GM18951 (cell line): ENCODE measurements around the gene IL34.
"Not testable (repeated sequence)": the region's sequence is repeated elsewhere in the genome, so short reads cannot be mapped to it uniquely, and the experiment has no call there.

ENCODE experiments used
- POLR2A ChIP-seq: IDR thresholded peaks from 4 replicates; pipeline ENCODE4 v1.6.1; 2011; ENCODE audit warnings: mild to moderate bottlenecking; ENCODE audit not compliant: insufficient read length, insufficient read depth; ENCODE audit errors: extremely low read depth
- in situ Hi-C: fragments of 300-500 bp; cut with MboI; formaldehyde crosslinking; loops from one replicate; pipeline ENCODE4 v1.12.0; 2022; ENCODE audit warnings: low sequenced_read_pairs, mixed read lengths, inconsistent platforms; ENCODE audit not compliant: unreplicated experiment

The IL34 gene

GRCh38 chr16:70611785-70612303 lies 34.5 kb upstream of the IL34 start:
- in situ Hi-C loops = no loop called here
- no peak for TF ChIP-seq POLR2A

GRCh38 chr16:70612931-70613330 lies 33.4 kb upstream of the IL34 start:
- no peak for TF ChIP-seq POLR2A
- in situ Hi-C loops = no loop called here

GRCh38 chr16:70614208-70614951 lies 32.0 kb upstream of the IL34 start:
- TF ChIP-seq POLR2A = no peak
- in situ Hi-C loops = no loop called here

GRCh38 chr16:70615945-70616344 lies 30.4 kb upstream of the IL34 start:
- no peak for TF ChIP-seq POLR2A
- in situ Hi-C loops = no loop called here

GRCh38 chr16:70621864-70622263 lies 24.5 kb upstream of the IL34 start:
- in situ Hi-C loops = not testable (repeated sequence)

GRCh38 chr16:70627696-70628095 lies 18.7 kb upstream of the IL34 start:
- no peak for TF ChIP-seq POLR2A
- in situ Hi-C loops = loop anchor here (25.0 kb wide), 1 partner anchor 465 kb away; the partner anchor contains the start of gene CLEC18C

- in situ Hi-C loops = loop anchor here (25.0 kb wide), 1 partner anchor 469 kb away; the partner anchor contains the start of gene CLEC18C
- no peak for TF ChIP-seq POLR2A
Measured at GRCh38 chr16:70630960-70631745, 15.2 kb upstream of the IL34 start.

- TF ChIP-seq POLR2A = no peak
- in situ Hi-C loops = loop anchor here (25.0 kb wide), 1 partner anchor 470 kb away; the partner anchor contains the start of gene CLEC18C
Measured at GRCh38 chr16:70632273-70632672, 14.1 kb upstream of the IL34 start.

- in situ Hi-C loops = loop anchor here (25.0 kb wide), 1 partner anchor 471 kb away; the partner anchor contains the start of gene CLEC18C
Measured at GRCh38 chr16:70633617-70634016, 12.7 kb upstream of the IL34 start.

- no peak for TF ChIP-seq POLR2A
- in situ Hi-C loops = loop anchor here (25.0 kb wide), 1 partner anchor 473 kb away; the partner anchor contains the start of gene CLEC18C
Measured at GRCh38 chr16:70634861-70635260, 11.5 kb upstream of the IL34 start.

- in situ Hi-C loops = loop anchor here (25.0 kb wide), 1 partner anchor 473 kb away; the partner anchor contains the start of gene CLEC18C
- TF ChIP-seq POLR2A = no peak
Measured at GRCh38 chr16:70635336-70636016, 10.9 kb upstream of the IL34 start.

GRCh38 chr16:70638814-70639792 lies 7.3 kb upstream of the IL34 start:
- in situ Hi-C loops = loop anchor here (25.0 kb wide), 1 partner anchor 477 kb away; the partner anchor contains the start of gene CLEC18C
- TF ChIP-seq POLR2A = no peak
